A549 (cell line): ENCODE data around the gene SRD5A2. TPM values are rescaled to one million over a fixed set of nuclear protein-coding genes. Genes with fewer than 3 reads are reported as not detected.

Experiments
- ATAC-seq, 2 experiments: fragments of 200-7000 bp in 1 of 2; fragments of >200 bp in 1 of 2; cut with Nextera tagmentation in 1 of 2; cut with Tn5 transposase in 1 of 2; 3 replicates each; pipeline versions ENCODE4 v1.8.0 to v1.9.1; 2018 to 2020; ENCODE audit warnings: mild to moderate bottlenecking in 1 of 2, moderate library complexity in 1 of 2
- CTCF ChIA-PET: fragments of 300-600 bp; sonication (Branson Sonifier 250); formaldehyde crosslinking; extraction: SDS; loops from one replicate; lab custom pipeline; 2021; ENCODE audit warnings: antibody characterized with exemption, inconsistent platforms; lab: Yijun Ruan, JAX
- POLR2A ChIA-PET: fragments of 350-600 bp; formaldehyde crosslinking; extraction: SDS; loops from one replicate; lab custom pipeline; 2021; ENCODE audit warnings: antibody characterized with exemption, inconsistent platforms; lab: Yijun Ruan, JAX
- DNase-seq, 2 experiments: peaks; one replicate each; pipeline versions ENCODE4 v3.0.0 to v3.0.0-alpha.2; 2011 to 2016; ENCODE audit warnings: low read depth in 1 of 2, low spot score in 1 of 2
- FAIRE-seq: peaks from 2 replicates; lab custom pipeline; 2011; peaks lifted over from hg19 to GRCh38; lab: Jason Lieb, UNC
- H3K27ac ChIP-seq, 2 experiments: fragments of >200 bp; sonication (Bioruptor Twin); formaldehyde crosslinking; 3 replicates each; pipeline ENCODE4 v1.5.1; 2016 to 2017
- H3K4me1 ChIP-seq: fragments of >200 bp; sonication (Bioruptor Twin); formaldehyde crosslinking; 3 replicates; pipeline ENCODE4 v1.6.1; 2016
- H3K4me2 ChIP-seq: fragments of >200 bp; sonication (Bioruptor Twin); formaldehyde crosslinking; 3 replicates; pipeline ENCODE4 v1.6.1; 2016
- H3K4me3 ChIP-seq: fragments of >200 bp; sonication (Bioruptor Twin); formaldehyde crosslinking; 3 replicates; pipeline ENCODE4 v1.5.1; 2016
- H3K9me3 ChIP-seq: fragments of >200 bp; sonication (Bioruptor Twin); formaldehyde crosslinking; 3 replicates; pipeline ENCODE4 v1.6.1; 2016
- FOSL2 ChIP-seq, 2 experiments: fragments of 450-650 bp in 1 of 2; fragments of >200 bp in 1 of 2; sonication (Bioruptor Twin) in 1 of 2; formaldehyde crosslinking; IDR thresholded peaks; 2 replicates each; pipeline versions ENCODE4 v1.5.0 to v1.6.1; 2016 to 2020; ENCODE audit warnings: mild to moderate bottlenecking in 1 of 2, moderate library complexity in 1 of 2
- HDAC2 ChIP-seq: fragments of 200-600 bp; sonication (generic); IDR thresholded peaks from 2 replicates; pipeline ENCODE4 v1.6.1; 2016
- NPAS2 ChIP-seq: fragments of 250-450 bp; sonication (Bioruptor Pico); IDR thresholded peaks from 2 replicates; pipeline ENCODE4 v1.8.0; 2022; ENCODE audit warnings: mild to moderate bottlenecking, moderate library complexity, borderline replicate concordance
- WGBS: methylation state at CpG from one replicate; pipeline ENCODE4 v1.1.6; 2017; ENCODE audit errors: missing lambda C conversion rate; 5-methylcytosine and 5-hydroxymethylcytosine counted together
- polyA plus RNA-seq, 4 experiments: library from polyadenylated mRNA; depleted of rRNA in 3 of 4; stranded (reverse); fragments of >200 nt; fragmentation: RNase III in 1 of 4; extraction: RNeasy Plus Mini Kit Qiagen cat#74134 plus additional on column Dnase treatment in 1 of 4; gene quantifications; 2 replicates in 3 of 4; 3 replicates in 1 of 4; pipeline ENCODE4 v1.2.3, GENCODE V29; 2011 to 2017

The SRD5A2 gene
- polyA plus RNA-seq, 2 of the 4 experiments (the other 2 are of a cell fraction) = 0.08 TPM; not detected in 1

- POLR2A ChIA-PET = no interaction called here
- no peaks in the 10 kb centered on the region for H3K4me1 ChIP-seq
- WGBS = 5% methylated on average over 1 of the region's 1 CpG
- FAIRE-seq (no peak), DNase-seq (no peak), ATAC-seq (no peak)
- TF ChIP-seq NPAS2 (CRISPR knock-in tag) = no peak
- TF ChIP-seq FOSL2 (IDR thresholded peaks at IDR 0.05) = no peak
- TF ChIP-seq FOSL2 (CRISPR knock-in tag; IDR thresholded peaks at IDR 0.05) = no peak
- TF ChIP-seq HDAC2 = no peak
- 0 out of 3 replicates have a peak, but pooled peaks cover 4% of the 10 kb centered on the region for H3K9me3 ChIP-seq
- H3K4me2 ChIP-seq = no peak overlapping the region
- CTCF ChIA-PET = interaction anchor here (2.4 kb wide), 1 partner anchor 49 kb away, joined by 5 read pairs; no protein-coding TSS in a partner anchor
- no peak overlapping the region for H3K4me3 ChIP-seq
- H3K27ac ChIP-seq = no peak overlapping the region
Measured at GRCh38 chr2:31474296-31474695, 106.4 kb downstream of the SRD5A2 start.

Other genes starting within 250 kb of the SRD5A2 start
- gene XDH, start 166.2 kb downstream of the SRD5A2 start, polyA plus RNA-seq (2011; rRNA removed) = 1.0 and 1.1 TPM in 2 replicates
- 0.71 to 1.0 TPM (median 0.88 TPM) in 3 replicates for gene XDH, start 166.2 kb downstream of the SRD5A2 start, polyA plus RNA-seq (2017; fragmentation: RNase III; extraction: RNeasy Plus Mini Kit Qiagen cat#74134 plus additional on column Dnase treatment)